ENCODE measurements around the gene SLC4A8. TPM values are rescaled to one million over a fixed set of nuclear protein-coding genes. Genes with fewer than 3 reads are reported as not detected.

Gene SLC4A8
- total RNA-seq, 4 donors from 2014 or later, result 0.46 to 1.7 (median 0.90) TPM

DNA sequence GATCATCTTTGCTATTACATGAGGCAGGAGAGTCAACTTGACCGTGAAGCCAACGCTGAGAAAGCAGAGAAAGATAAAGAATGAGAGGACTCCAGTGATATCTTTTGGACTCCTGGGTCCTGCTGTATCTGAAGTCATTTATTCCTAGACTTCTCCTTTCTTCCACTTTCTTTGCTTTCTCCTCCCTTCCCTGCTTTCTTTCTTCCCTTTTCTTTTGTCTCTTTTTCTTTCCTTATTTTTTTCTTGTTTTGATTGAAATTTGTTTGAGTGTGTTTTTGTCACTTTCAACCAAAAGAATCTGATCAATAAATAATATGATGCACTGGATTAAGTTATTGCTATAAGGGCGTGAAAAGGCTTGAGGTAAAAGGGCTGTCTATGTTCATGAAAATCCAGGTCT is 20.0 kb upstream of the SLC4A8 start:
- Histone ChIP-seq H3K27ac (replicated peaks in 1 of 4) (no peak overlapping the region), H3K9me3 (no peaks in the 10 kb centered on the region), H3K4me1 (no peaks in the 10 kb centered on the region), H3K36me3 (no peaks in the 10 kb centered on the region), H3K27me3 (peaks cover 0 to 21% (median 0%) of the 10 kb centered on the region in 4 donors), H3K4me3 (no peak overlapping the region)
- TF ChIP-seq EP300 (IDR thresholded peaks at IDR 0.05) (no peak), POLR2AphosphoS5 (IDR thresholded peaks at IDR 0.05) (no peak), POLR2A (IDR thresholded peaks at IDR 0.05; ENCODE audit: low read depth) (no peak)
- TF ChIP-seq, protein P1, sequence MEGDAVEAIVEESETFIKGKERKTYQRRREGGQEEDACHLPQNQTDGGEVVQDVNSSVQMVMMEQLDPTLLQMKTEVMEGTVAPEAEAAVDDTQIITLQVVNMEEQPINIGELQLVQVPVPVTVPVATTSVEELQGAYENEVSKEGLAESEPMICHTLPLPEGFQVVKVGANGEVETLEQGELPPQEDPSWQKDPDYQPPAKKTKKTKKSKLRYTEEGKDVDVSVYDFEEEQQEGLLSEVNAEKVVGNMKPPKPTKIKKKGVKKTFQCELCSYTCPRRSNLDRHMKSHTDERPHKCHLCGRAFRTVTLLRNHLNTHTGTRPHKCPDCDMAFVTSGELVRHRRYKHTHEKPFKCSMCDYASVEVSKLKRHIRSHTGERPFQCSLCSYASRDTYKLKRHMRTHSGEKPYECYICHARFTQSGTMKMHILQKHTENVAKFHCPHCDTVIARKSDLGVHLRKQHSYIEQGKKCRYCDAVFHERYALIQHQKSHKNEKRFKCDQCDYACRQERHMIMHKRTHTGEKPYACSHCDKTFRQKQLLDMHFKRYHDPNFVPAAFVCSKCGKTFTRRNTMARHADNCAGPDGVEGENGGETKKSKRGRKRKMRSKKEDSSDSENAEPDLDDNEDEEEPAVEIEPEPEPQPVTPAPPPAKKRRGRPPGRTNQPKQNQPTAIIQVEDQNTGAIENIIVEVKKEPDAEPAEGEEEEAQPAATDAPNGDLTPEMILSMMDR (IDR thresholded peaks at IDR 0.05), result no peak
- WGBS, result 96% methylated on average over 3 of the region's 3 CpGs
- intact Hi-C loops (cut with DNase I), result no loop called here
- no peak for DNase-seq (ENCODE audit: extremely low spot score)

DNA sequence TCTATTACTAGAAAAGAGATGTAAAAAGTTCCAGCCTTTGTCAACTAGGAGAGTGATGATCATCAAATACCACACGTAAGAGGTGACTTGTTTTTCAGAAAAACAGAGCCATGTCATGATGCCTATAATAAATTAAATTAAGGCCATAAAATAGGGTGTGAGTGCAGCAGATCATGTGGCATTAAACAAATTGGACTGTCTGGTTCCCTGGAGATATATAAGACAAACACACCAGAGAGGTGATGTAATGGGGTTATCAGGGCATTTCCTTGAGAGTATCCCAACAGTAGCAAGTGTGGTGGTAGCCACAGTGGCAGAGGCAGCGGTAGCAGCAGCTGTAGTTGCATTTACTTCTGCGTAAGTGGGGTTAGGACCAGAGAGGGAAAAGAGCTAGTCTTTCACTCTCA is 18.8 kb upstream of the SLC4A8 start:
- Histone ChIP-seq H3K27me3 (peaks cover 0 to 16% (median 0%) of the 10 kb centered on the region in 4 donors), H3K9me3 (no peaks in the 10 kb centered on the region), H3K4me3 (no peak overlapping the region), H3K4me1 (no peaks in the 10 kb centered on the region), H3K27ac (replicated peaks in 1 of 4) (no peak overlapping the region), H3K36me3 (no peaks in the 10 kb centered on the region)
- 96% methylated on average over 3 of the region's 3 CpGs for WGBS
- TF ChIP-seq, protein P1 (IDR thresholded peaks at IDR 0.05), result no peak
- TF ChIP-seq POLR2AphosphoS5 (IDR thresholded peaks at IDR 0.05) (no peak), POLR2A (IDR thresholded peaks at IDR 0.05; ENCODE audit: low read depth) (no peak), EP300 (IDR thresholded peaks at IDR 0.05) (no peak)
- intact Hi-C loops (cut with DNase I), result no loop called here
- DNase-seq (ENCODE audit: extremely low spot score), result no peak

DNA sequence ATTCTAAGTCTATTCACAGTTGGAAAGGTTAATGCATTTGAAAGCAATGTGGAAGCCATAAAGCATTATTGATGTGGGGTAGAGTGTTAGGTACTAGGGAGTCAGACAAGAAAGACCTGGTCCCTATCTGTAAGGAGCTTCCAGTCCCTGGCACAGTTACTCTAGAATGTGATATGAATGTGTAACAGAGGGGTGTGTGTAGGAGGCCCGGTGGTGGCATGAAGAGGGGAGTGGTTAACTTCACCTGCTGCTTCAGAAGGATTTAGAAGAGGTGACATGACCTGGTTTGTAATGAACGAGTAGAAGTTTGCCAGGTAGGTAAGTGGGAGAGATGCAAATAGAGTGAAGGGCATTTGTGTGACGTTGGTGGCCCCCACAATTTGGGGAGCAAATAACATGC is 18.3 kb upstream of the SLC4A8 start:
- WGBS, result 85% methylated on average over 3 of the region's 3 CpGs
- peaks cover 0 to 11% (median 0%) of the 10 kb centered on the region in 4 donors for H3K27me3 ChIP-seq
- intact Hi-C loops (cut with DNase I), result no loop called here
- H3K4me3 ChIP-seq, result no peak overlapping the region
- no peaks in the 10 kb centered on the region for H3K4me1 ChIP-seq
- DNase-seq (ENCODE audit: extremely low spot score), result no peak
- no peaks in the 10 kb centered on the region for H3K36me3 ChIP-seq
- TF ChIP-seq, protein P1 (IDR thresholded peaks at IDR 0.05), result no peak
- TF ChIP-seq POLR2A (IDR thresholded peaks at IDR 0.05; ENCODE audit: low read depth) (no peak), POLR2AphosphoS5 (IDR thresholded peaks at IDR 0.05) (no peak), EP300 (IDR thresholded peaks at IDR 0.05) (no peak)
- no peaks in the 10 kb centered on the region for H3K9me3 ChIP-seq
- no peak overlapping the region for H3K27ac ChIP-seq (replicated peaks in 1 of 4)

DNA sequence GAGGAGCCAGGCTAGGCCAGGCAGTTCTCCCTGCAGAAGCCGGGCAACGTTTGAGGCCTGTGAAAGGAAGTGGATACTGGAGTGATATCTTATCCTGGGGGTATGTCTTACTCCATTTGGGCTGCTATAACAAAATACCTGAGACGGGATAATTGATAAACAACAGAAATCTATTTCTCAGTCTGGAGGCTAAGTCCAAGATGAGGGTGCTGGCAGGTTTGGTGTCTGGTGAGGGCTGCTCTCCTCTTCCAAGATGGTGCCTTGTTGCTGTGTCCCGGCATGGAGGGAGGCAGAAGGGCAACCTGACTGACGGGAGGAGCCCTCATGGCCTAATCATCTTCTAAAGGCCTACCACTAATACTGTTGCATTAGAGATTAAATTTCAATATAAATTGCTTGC is 17.8 kb upstream of the SLC4A8 start:
- WGBS, result 82% methylated on average over 4 of the region's 5 CpGs
- intact Hi-C loops (cut with DNase I), result no loop called here
- Histone ChIP-seq H3K27me3 (peaks cover 0 to 5% (median 0%) of the 10 kb centered on the region in 4 donors), H3K36me3 (no peaks in the 10 kb centered on the region), H3K27ac (replicated peaks in 1 of 4) (no peak overlapping the region), H3K9me3 (no peaks in the 10 kb centered on the region), H3K4me1 (no peaks in the 10 kb centered on the region), H3K4me3 (no peak overlapping the region)
- DNase-seq (ENCODE audit: extremely low spot score), result no peak
- TF ChIP-seq EP300 (IDR thresholded peaks at IDR 0.05) (no peak), POLR2A (IDR thresholded peaks at IDR 0.05; ENCODE audit: low read depth) (no peak), POLR2AphosphoS5 (IDR thresholded peaks at IDR 0.05) (no peak)
- TF ChIP-seq, protein P1 (IDR thresholded peaks at IDR 0.05), result no peak

DNA sequence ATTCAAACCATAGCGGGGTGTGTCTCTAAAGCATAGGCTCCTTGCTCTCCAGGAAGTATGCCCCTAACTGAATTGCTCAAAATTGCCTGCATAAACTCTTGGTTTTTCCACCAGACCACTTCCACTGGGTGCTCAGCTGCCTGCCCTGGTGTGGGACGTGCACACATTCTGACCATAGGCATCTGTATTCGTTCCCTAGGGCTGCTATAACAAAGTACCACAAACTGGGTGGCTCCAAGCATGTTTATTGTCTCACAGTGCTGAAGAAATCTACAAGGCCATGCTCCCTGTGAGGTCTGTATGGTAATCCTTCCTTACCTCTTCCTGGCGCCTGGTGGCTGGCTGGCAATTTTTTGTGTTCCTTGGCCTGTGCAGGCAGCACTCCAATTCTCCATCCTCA is 17.0 kb upstream of the SLC4A8 start:
- WGBS, result 56% methylated on average over 3 of the region's 4 CpGs
- intact Hi-C loops (cut with DNase I), result no loop called here
- no peaks in the 10 kb centered on the region for H3K27me3 ChIP-seq
- no peak overlapping the region for H3K27ac ChIP-seq (replicated peaks in 1 of 4)
- H3K9me3 ChIP-seq, result no peaks in the 10 kb centered on the region
- TF ChIP-seq, protein P1 (IDR thresholded peaks at IDR 0.05), result no peak
- TF ChIP-seq EP300 (IDR thresholded peaks at IDR 0.05) (no peak), POLR2A (IDR thresholded peaks at IDR 0.05; ENCODE audit: low read depth) (no peak), POLR2AphosphoS5 (IDR thresholded peaks at IDR 0.05) (no peak)
- H3K36me3 ChIP-seq, result no peaks in the 10 kb centered on the region
- no peak overlapping the region for H3K4me3 ChIP-seq
- DNase-seq (ENCODE audit: extremely low spot score), result no peak
- no peaks in the 10 kb centered on the region for H3K4me1 ChIP-seq
